SU-DHL-6 (cell line): ENCODE measurements around the gene PLK5.

Experiments
- H2AFZ ChIP-seq: fragments of 200-600 bp; sonication (generic); 2 replicates; pipeline ENCODE4 v1.6.1; 2014; ENCODE audit warnings: low read depth, mild to moderate bottlenecking, moderate library complexity, mixed read lengths, antibody characterized with exemption, low read length; ENCODE audit not compliant: severe bottlenecking
- H3F3A ChIP-seq: fragments of 200-600 bp; shearing (Covaris generic); 2 replicates; pipeline ENCODE4 v1.6.0; 2016; ENCODE audit warnings: antibody characterized with exemption, mild to moderate bottlenecking; ENCODE audit not compliant: insufficient read depth
- H3K27ac ChIP-seq: fragments of 200-600 bp; sonication (generic); 2 replicates; pipeline ENCODE4 v1.5.1; 2016; ENCODE audit warnings: low read depth, mild to moderate bottlenecking, low read length, moderate library complexity, mixed read lengths
- H3K27me3 ChIP-seq: fragments of 200-600 bp; sonication (generic), shearing (Covaris generic); 2 replicates; pipeline ENCODE4 v1.6.0; 2014; ENCODE audit warnings: mild to moderate bottlenecking, low read length
- H3K36me3 ChIP-seq: fragments of 200-600 bp; sonication (generic); 2 replicates; pipeline ENCODE4 v1.6.1; 2014; ENCODE audit warnings: mild to moderate bottlenecking, low read length, mixed read lengths
- H3K4me2 ChIP-seq: fragments of 300-600, 200-600 bp; shearing (Covaris generic), sonication (generic); 2 replicates; pipeline ENCODE4 v1.6.0; 2014; ENCODE audit warnings: low read length, low read depth, mild to moderate bottlenecking; ENCODE audit not compliant: poor library complexity, severe bottlenecking
- H3K4me3 ChIP-seq: fragments of 200-600 bp; sonication (generic); 2 replicates; pipeline ENCODE4 v1.5.1; 2014; ENCODE audit warnings: antibody characterized with exemption, low read length, mild to moderate bottlenecking, mixed read lengths; ENCODE audit not compliant: insufficient read depth, poor library complexity, severe bottlenecking
- H3K79me2 ChIP-seq: fragments of 200-600 bp; sonication (generic); 2 replicates; pipeline ENCODE4 v1.6.1; 2014; ENCODE audit warnings: mild to moderate bottlenecking, low read length, moderate library complexity; ENCODE audit not compliant: insufficient read depth
- H3K9ac ChIP-seq: fragments of 200-600 bp; sonication (generic); 2 replicates; pipeline ENCODE4 v1.7.0; 2014; ENCODE audit warnings: mild to moderate bottlenecking, low read length
- H3K9me2 ChIP-seq: fragments of 200-600 bp; sonication (generic); replicated peaks from 2 replicates; pipeline ENCODE4 v1.6.1; 2014; ENCODE audit warnings: low read length; ENCODE audit not compliant: insufficient read depth
- H3K9me3 ChIP-seq: fragments of 200-600 bp; sonication (generic); 2 replicates; pipeline ENCODE4 v1.6.1; 2014; ENCODE audit warnings: low read length, mixed read lengths; ENCODE audit not compliant: insufficient read depth
- H4K20me1 ChIP-seq: fragments of 200-600 bp; sonication (generic); 2 replicates; pipeline ENCODE4 v1.6.1; 2014; ENCODE audit warnings: low read depth, mild to moderate bottlenecking, antibody characterized with exemption, low read length, moderate library complexity, mixed read lengths
- CTCF ChIP-seq: fragments of 200-600 bp; sonication (generic); IDR thresholded peaks from one replicate; pipeline ENCODE4 v1.5.1; 2017; ENCODE audit warnings: antibody characterized with exemption, mild to moderate bottlenecking, low read length, moderate library complexity; ENCODE audit not compliant: insufficient read depth, poor library complexity, severe bottlenecking
- EZH2phosphoT487 ChIP-seq: fragments of 200-600 bp; sonication (generic), shearing (Covaris generic); conservative IDR thresholded peaks from 2 replicates; pipeline ENCODE4 v1.6.1; 2018; ENCODE audit warnings: mild to moderate bottlenecking, antibody characterized with exemption, low read length, moderate library complexity, mixed read lengths

Gene PLK5

GRCh38 chr19:1560286-1560882 lies 36.5 kb downstream of the PLK5 start:
- H3K79me2 ChIP-seq = no peaks in the 10 kb centered on the region
- H3K27ac ChIP-seq = no peak overlapping the region
- H3K4me2 ChIP-seq = no peak overlapping the region
- H2AFZ ChIP-seq = no peak overlapping the region
- no peaks in the 10 kb centered on the region for H3K9me3 ChIP-seq
- no peaks in the 10 kb centered on the region for H3K9me2 ChIP-seq
- H4K20me1 ChIP-seq = no peaks in the 10 kb centered on the region
- no peak overlapping the region for H3K9ac ChIP-seq
- no peaks in the 10 kb centered on the region for H3K27me3 ChIP-seq
- no peaks in the 10 kb centered on the region for H3K36me3 ChIP-seq
- TF ChIP-seq EZH2phosphoT487 = no peak
- TF ChIP-seq CTCF = no peak
- H3K4me3 ChIP-seq = no peak overlapping the region
- no peaks in the 10 kb centered on the region for H3F3A ChIP-seq

DNA sequence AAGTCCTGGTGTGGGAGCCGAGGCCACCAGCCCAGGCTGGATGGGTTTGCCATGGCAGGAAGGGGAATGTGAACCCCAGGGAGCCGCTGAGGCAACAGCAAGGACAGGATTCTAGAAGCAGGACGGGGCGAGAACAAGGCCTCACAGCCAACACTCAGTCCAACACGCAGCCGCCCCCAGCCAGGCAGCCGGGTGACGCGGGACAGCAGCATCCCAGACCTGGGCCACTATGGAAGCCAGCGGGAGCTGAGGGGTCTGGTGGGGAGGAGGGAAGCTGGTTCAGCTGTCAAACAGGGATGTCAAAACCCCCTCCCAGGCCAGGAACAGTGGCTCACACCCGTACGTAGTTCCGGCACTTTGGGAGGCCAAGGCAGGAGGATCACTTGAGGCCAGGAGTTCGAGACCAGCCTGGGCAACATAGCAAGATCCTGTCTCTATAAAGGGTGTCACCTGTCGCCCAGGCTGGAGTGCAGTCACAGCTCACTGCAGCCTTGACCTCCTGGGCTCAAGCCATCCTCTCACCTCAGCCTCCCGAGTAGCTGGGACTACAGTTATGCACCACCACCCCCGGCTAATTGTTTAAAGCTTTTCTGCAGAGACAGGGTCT lies 37.5 kb downstream of the PLK5 start:
- Histone ChIP-seq H3K9me2 (no peaks in the 10 kb centered on the region), H3F3A (no peaks in the 10 kb centered on the region), H3K9me3 (no peaks in the 10 kb centered on the region), H3K27me3 (no peaks in the 10 kb centered on the region), H3K4me3 (no peak overlapping the region), H3K36me3 (no peaks in the 10 kb centered on the region), H2AFZ (no peak overlapping the region), H3K4me2 (no peak overlapping the region), H3K27ac (no peak overlapping the region), H4K20me1 (no peaks in the 10 kb centered on the region), H3K79me2 (no peaks in the 10 kb centered on the region), H3K9ac (no peak overlapping the region)
- TF ChIP-seq EZH2phosphoT487 (no peak), CTCF (no peak)

DNA sequence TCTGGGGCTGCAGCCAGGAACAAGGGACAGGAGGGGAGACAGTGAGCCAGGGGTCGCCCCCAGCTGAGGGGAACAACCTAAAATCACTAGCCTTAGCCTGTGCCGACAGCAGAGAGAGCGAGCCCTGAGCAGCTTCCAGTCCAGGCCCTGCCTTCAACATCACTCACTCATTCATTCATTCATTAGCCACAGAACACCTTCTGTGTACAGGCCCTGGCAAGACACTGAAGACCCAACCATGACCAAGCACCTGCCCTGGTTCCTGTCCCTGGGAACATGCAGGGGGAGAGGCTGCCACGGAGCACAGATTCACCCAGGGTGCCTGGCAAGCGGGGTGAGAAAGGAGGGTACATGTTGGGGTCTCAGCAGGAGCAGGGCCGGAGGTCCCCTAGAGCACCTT lies 39.4 kb downstream of the PLK5 start:
- Histone ChIP-seq H3F3A (no peaks in the 10 kb centered on the region), H3K27ac (no peak overlapping the region), H3K4me2 (no peak overlapping the region), H2AFZ (no peak overlapping the region), H3K36me3 (no peaks in the 10 kb centered on the region), H3K9ac (no peak overlapping the region), H3K4me3 (no peak overlapping the region), H3K9me2 (no peaks in the 10 kb centered on the region), H3K9me3 (no peaks in the 10 kb centered on the region), H4K20me1 (no peaks in the 10 kb centered on the region), H3K79me2 (no peaks in the 10 kb centered on the region), H3K27me3 (no peaks in the 10 kb centered on the region)
- TF ChIP-seq CTCF = no peak
- TF ChIP-seq EZH2phosphoT487 = no peak
